Upper lobe of left lung (tissue), 4 donors: ENCODE measurements around the gene GSTT2B.
"Not testable (repeated sequence)": the region's sequence is repeated elsewhere in the genome, so short reads cannot be mapped to it uniquely, and the experiment has no call there.

ENCODE experiments used
- CTCF ChIP-seq, 6 experiments: fragments of 450-650 bp in 4 of 6; fragments of 200-600 bp in 2 of 6; sonication (generic) in 2 of 6; IDR thresholded peaks; one replicate each; pipeline ENCODE4 v1.5.1; 2016 to 2019; ENCODE audit warnings: antibody characterized with exemption in 6 of 6
- EP300 ChIP-seq, 4 donors: sonication (generic); formaldehyde crosslinking; IDR thresholded peaks; one replicate each; pipeline ENCODE4 v1.5.1; 2017; ENCODE audit warnings: antibody characterized with exemption in 4 of 4, control low read depth in 2 of 4
- POLR2A ChIP-seq, 4 donors: fragments of 450-650 bp; IDR thresholded peaks; one replicate each; pipeline ENCODE4 v1.5.1; 2016 to 2017; ENCODE audit warnings: antibody characterized with exemption in 4 of 4, mild to moderate bottlenecking in 2 of 4
- POLR2AphosphoS5 ChIP-seq, 2 donors: sonication (generic); formaldehyde crosslinking; IDR thresholded peaks; one replicate each; pipeline ENCODE4 v1.5.1; 2017; ENCODE audit warnings: antibody characterized with exemption in 2 of 2

- TF ChIP-seq POLR2A, CTCF, EP300, POLR2AphosphoS5 (IDR thresholded peaks at IDR 0.05): not testable (repeated sequence)
Observed at GRCh38 chr22:23947391-23947790, 13.6 kb downstream of the GSTT2B start.
